ENCODE results near the gene HES3. TPM values are rescaled to one million over a fixed set of nuclear protein-coding genes. Genes with fewer than 3 reads are reported as not detected.
A peak's percentile ranks its signal among the peaks of the same experiment; 100 is the strongest.

HES3 gene
- total RNA-seq, 1 experiment from 2014 or later: not detected

DNA sequence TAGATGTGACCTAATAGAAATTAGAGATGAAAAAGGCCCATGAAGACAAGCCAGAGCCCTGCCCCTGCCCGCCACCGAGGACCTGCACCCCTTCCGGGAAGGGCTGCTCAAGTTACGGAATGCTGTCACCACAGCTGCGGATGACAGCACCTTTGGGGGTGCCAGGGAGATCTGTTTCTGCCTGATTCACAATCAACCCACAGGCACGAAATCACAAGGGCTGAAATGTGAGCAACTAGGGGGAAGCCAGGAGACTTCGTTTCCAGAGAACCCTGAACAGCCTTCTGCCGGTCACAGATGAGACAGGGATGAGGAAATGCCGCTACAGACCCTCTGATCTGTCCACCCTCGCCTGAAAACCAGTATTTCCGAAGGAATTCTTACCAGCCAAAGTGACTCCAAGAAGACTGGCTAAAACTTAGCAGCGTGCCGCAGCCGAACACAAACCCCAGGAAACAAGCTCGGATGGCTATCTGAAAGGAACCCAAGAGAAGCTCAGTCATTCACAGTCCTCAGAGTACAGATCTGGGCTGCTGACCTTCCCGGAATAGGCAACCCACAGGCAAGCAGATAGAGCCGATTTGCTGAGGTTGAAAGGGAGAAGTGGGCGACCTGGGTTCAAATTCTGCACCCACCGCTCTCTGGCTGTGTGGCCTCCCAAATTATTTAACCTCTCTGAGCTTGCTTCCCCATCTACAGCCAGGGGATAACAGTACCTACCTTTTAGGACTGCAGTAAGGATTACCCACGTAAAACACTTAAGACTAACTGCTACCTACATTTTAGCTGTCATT is 9.3 kb upstream of the HES3 start:
- Histone ChIP-seq H3K4me1 (peaks cover 9% of the 10 kb centered on the region), H3K27ac (peak overlapping the region; percentile 2; the same call in 1 of the 2 replicates)
- DNase-seq: peak; percentile 70 to 75

GRCh38 chr1:6235296-6235677 is 8.7 kb upstream of the HES3 start:
- Histone ChIP-seq H3K4me3 (peak overlapping the region; percentile 83), H3K9me3 (replicated peaks) (no peaks in the 10 kb centered on the region), H3K27me3 (no peaks in the 10 kb centered on the region), H3K36me3 (peaks cover 30% of the 10 kb centered on the region), H3K27ac (peak overlapping the region; percentile 2; the same call in 1 of the 2 replicates), H3K4me1 (peaks cover 9% of the 10 kb centered on the region)
- no peak for DNase-seq

More for the DNA sequence above, 9.3 kb upstream of the HES3 start:
- Histone ChIP-seq H3K27me3 (no peaks in the 10 kb centered on the region), H3K9me3 (replicated peaks) (no peaks in the 10 kb centered on the region), H3K4me3 (peak overlapping the region; percentile 83), H3K36me3 (peaks cover 34% of the 10 kb centered on the region)

DNA sequence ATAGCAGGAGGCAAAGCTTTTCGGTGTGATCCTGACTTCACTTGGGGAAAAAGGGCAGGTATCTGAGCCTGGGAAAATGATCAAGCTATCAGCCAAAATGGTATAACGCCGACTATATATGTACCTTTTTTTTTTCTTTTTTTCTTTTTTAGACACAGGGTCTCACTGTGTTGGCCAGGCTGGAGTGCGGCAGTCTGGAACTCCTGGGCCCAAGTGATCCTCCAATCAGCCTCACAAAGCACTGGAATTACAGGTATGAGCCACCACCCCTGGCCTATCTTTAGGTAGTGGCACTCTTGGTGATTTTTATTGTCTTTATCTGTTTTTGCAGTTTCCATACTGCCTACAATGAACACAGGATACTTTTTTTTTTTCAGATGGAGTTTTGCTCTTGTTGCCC is 6.9 kb upstream of the HES3 start:
- Histone ChIP-seq H3K27ac (no peak overlapping the region), H3K4me3 (no peak overlapping the region), H3K36me3 (peaks cover 17% of the 10 kb centered on the region), H3K4me1 (peaks cover 9% of the 10 kb centered on the region), H3K27me3 (peaks cover 12% of the 10 kb centered on the region; the same call in 1 of the 2 replicates), H3K9me3 (replicated peaks) (no peaks in the 10 kb centered on the region)
- no peak for DNase-seq

DNA sequence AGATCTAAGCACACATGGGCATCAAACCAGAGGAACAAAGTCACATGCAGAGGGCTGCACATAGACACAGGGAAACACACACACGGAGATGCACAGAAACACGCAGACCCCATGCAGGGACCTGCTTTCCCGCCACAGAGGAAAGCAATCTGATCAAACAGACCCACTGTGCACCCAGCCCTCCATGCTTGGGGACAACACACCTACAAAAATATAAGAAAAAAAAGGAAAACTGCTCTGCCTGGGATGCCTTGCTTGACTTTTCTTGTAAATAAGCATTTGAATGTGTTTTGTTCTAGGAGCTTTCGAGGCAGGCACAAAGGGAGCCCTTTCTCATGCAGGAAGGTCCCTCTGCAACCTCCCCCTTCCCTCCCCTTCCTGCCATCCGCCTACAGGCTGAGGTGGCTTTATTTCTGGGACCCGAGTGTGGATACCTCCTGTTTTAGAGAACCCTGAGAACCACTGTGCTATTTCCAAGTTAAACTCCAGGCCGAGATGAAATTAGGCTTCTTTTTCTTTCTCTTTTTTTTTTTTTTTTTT is 4.7 kb upstream of the HES3 start:
- Histone ChIP-seq H3K27me3 (peaks cover 18% of the 10 kb centered on the region; the same call in 1 of the 2 replicates), H3K36me3 (no peaks in the 10 kb centered on the region), H3K9me3 (replicated peaks) (no peaks in the 10 kb centered on the region), H3K4me1 (peaks cover 7% of the 10 kb centered on the region), H3K4me3 (no peak overlapping the region), H3K27ac (no peak overlapping the region)
- DNase-seq: no peak

DNA sequence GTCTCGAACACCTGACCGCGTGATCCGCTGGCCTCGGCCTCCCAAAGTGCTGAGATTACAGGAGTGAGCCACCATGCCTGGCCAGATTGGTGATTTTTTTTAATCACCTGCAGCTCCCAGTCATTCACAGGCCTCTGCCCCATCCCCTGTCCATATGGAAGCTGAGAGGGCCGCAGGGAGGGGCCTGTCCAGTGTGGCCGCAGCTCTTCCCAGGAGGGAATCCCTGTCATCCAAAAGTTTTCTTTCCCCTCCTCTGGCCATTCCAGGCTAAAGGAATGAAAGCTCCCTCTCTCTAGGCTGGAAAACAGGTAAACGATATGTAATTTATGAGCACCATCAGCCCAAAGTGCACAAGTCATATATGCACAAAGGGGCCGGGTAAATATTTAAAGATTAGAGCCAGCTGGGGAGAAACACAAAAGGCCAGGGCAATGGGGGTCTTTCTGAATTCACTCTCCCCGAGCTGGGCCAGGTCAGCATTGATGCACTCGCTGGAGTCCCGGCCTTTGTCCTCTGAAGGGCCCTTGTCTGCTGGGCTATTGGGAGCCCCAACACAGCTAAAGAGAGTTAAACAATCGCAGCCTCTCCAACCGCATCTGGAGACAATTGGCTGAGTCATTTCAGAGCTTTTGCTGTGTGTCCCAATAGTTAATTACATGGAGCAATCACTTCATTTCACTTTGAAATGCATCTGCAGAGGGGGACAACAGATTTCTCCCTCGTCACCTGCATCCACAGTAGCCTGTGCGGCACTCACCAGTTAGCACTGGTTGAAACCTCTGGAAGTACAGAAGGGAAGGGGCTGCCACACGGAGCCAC is 3.8 kb upstream of the HES3 start:
- no peak for DNase-seq
- Histone ChIP-seq H3K9me3 (replicated peaks) (no peaks in the 10 kb centered on the region), H3K36me3 (no peaks in the 10 kb centered on the region), H3K27ac (no peak overlapping the region), H3K4me1 (no peaks in the 10 kb centered on the region), H3K4me3 (no peak overlapping the region), H3K27me3 (peaks cover 18% of the 10 kb centered on the region; the same call in 1 of the 2 replicates)

DNA sequence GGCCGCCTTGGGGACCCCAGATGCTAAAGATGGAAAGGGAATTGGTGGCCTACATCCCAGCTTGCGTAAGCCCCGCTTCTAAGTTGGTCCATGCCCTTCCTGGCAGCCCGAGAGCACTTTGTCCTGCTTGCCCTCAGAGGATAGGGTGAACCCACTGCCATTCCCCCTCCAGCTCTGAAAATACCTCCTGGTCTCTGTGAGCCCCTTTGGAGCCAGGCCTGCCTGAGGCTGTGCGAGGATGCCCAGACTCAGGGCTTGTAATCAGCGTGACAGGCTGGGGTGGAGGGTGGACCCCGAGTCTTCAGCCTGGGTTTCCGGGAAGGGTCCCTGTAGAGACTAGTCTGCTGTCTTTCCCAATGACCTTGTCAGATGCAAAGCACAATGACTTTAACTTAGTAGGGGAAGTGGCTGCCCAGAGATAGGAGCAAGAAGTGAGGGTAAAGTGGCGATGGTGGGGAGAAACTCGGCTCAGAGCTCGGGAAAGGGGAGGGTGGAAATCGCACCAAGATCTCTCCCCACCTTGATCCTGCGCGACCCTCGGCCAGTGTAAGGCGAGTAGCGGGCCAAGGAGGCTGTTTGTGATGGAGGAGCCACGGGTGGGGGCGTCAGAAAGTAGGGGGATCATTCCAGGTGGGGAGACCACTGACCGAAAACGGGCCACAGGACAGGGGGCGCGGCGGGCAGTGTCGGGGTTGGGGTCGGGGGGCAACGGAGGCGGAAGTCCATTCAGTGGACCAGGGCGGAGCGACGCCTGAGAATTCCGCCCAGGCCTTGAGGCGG is 2.7 kb upstream of the HES3 start:
- Histone ChIP-seq H3K4me3 (no peak overlapping the region), H3K4me1 (no peaks in the 10 kb centered on the region), H3K36me3 (no peaks in the 10 kb centered on the region), H3K27me3 (peaks cover 18% of the 10 kb centered on the region; the same call in 1 of the 2 replicates), H3K27ac (no peak overlapping the region; the same call in 1 of the 2 replicates), H3K9me3 (replicated peaks) (no peaks in the 10 kb centered on the region)
- no peak for DNase-seq

- peak overlapping the region; percentile 34 for H3K4me3 ChIP-seq
- H3K36me3 ChIP-seq: no peaks in the 10 kb centered on the region
- peak in 1 of 2 experiments; percentile 40 for DNase-seq
- peaks cover 3% of the 10 kb centered on the region for H3K4me1 ChIP-seq
- peaks cover 18% of the 10 kb centered on the region; the same call in 1 of the 2 replicates for H3K27me3 ChIP-seq
- no peaks in the 10 kb centered on the region for H3K9me3 ChIP-seq (replicated peaks)
- no peak overlapping the region for H3K27ac ChIP-seq
Measured at GRCh38 chr1:6241887-6242740, 1.9 kb upstream of the HES3 start.

GRCh38 chr1:6243053-6243834 is 735 bp upstream of the HES3 start:
- Histone ChIP-seq H3K27ac (no peak overlapping the region), H3K4me1 (peaks cover 4% of the 10 kb centered on the region), H3K36me3 (no peaks in the 10 kb centered on the region), H3K27me3 (peaks cover 18% of the 10 kb centered on the region; the same call in 1 of the 2 replicates), H3K9me3 (replicated peaks) (no peaks in the 10 kb centered on the region), H3K4me3 (no peak overlapping the region)
- no peak for DNase-seq

- Histone ChIP-seq H3K9me3 (replicated peaks) (no peaks in the 10 kb centered on the region), H3K36me3 (no peaks in the 10 kb centered on the region), H3K27ac (no peak overlapping the region), H3K27me3 (peaks cover 18% of the 10 kb centered on the region; the same call in 1 of the 2 replicates), H3K4me1 (peaks cover 4% of the 10 kb centered on the region), H3K4me3 (no peak overlapping the region)
- DNase-seq: no peak
Measured at GRCh38 chr1:6244401-6245049, 546 bp downstream of the HES3 start.

DNA sequence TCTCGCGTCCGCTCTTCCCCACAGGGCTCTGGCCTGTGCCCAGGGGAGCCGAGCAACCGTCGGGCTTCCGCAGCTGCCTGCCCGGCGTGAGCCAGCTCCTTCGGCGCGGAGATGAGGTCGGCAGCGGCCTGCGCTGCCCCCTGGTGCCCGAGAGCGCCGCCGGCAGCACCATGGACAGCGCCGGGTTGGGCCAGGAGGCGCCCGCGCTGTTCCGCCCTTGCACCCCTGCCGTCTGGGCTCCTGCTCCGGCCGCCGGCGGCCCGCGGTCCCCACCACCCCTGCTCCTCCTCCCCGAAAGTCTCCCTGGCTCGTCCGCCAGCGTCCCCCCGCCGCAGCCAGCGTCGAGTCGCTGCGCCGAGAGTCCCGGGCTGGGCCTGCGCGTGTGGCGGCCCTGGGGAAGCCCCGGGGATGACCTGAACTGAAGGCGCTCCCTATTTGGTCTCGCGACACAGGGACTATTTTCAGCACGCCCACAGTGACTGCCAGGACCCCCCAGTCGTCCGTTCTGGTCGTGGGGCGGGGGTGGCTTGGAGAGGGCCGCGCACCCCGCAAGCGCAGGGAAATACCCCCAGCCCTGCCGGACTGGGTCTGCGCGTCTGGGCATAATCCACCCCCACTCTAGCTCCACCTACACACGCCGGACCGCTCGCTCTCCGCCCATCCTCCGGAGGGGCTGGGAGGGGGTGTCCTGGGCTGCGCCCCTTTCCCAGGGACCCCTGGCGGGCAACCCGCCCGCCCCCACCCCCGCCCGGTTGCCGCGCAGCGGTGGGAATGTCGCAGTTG is 1.3 kb downstream of the HES3 start:
- no peaks in the 10 kb centered on the region for H3K36me3 ChIP-seq
- H3K27ac ChIP-seq: no peak overlapping the region
- DNase-seq: peak; percentile 87 to 92
- H3K4me3 ChIP-seq: no peak overlapping the region
- H3K9me3 ChIP-seq (replicated peaks): no peaks in the 10 kb centered on the region
- peaks cover 4% of the 10 kb centered on the region for H3K4me1 ChIP-seq
- H3K27me3 ChIP-seq: peaks cover 18% of the 10 kb centered on the region; the same call in 1 of the 2 replicates

GRCh38 chr1:6245869-6246496 is 2.0 kb downstream of the HES3 start:
- H3K9me3 ChIP-seq (replicated peaks): no peaks in the 10 kb centered on the region
- H3K4me1 ChIP-seq: peaks cover 4% of the 10 kb centered on the region
- H3K36me3 ChIP-seq: no peaks in the 10 kb centered on the region
- peaks cover 17% of the 10 kb centered on the region; the same call in 1 of the 2 replicates for H3K27me3 ChIP-seq
- H3K27ac ChIP-seq: no peak overlapping the region
- peak; percentile 46 to 48 for DNase-seq
- no peak overlapping the region for H3K4me3 ChIP-seq

Data from SJCRH30 (cell line).